SHP77 (cell line): ENCODE data around the gene CARD9.

ENCODE experiments used
- DNase-seq, 2 experiments: peaks; one replicate each; lab custom pipeline; 2025; lab: John Stamatoyannopoulos, UW

The CARD9 gene

GRCh38 chr9:136380381-136380780, 6.9 kb upstream of the CARD9 start:
- DNase-seq = no peak

- DNase-seq = no peak
These were observed 6.4 kb upstream of the CARD9 start for GRCh38 chr9:136379891-136380290.

DNA sequence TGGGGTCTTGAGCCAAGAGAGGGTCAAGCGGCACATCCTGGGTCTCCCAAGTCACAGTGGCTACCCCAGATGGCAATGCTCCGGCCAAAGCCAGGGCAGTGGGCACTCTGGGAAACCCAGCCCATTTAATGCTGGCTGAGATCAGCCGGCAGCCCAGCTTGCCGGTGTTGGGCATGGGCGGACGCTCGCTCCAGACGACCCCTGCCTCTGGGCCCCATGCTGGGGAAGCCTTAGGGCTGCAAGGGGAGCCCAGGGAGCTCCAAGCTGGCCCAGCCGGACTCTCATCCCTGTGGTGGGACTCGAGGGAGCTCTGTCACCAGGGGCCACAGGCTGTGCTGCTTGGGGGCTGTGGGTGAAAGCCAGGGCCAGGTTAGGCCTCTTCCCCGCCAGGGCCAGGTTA, 5.9 kb upstream of the CARD9 start:
- no peak for DNase-seq

DNA sequence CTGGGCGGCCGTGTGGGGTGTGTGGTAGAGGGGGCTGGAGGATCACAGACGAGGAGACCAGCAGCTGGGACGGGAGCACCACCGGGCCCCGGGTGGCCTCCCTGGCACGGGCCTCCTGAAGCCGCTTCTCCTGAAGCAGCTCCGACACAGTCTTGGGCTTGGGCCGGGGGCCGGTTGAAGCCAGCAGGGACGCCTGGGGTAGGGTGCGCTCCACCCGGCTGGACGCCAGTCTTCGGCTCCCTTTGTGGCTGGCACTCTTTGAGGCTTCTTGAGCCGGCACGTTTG, 5.5 kb upstream of the CARD9 start:
- DNase-seq = no peak

GRCh38 chr9:136378170-136379002, 4.9 kb upstream of the CARD9 start:
- no peak for DNase-seq

- DNase-seq = no peak
These were observed 4.1 kb upstream of the CARD9 start for GRCh38 chr9:136377341-136378169.

DNA sequence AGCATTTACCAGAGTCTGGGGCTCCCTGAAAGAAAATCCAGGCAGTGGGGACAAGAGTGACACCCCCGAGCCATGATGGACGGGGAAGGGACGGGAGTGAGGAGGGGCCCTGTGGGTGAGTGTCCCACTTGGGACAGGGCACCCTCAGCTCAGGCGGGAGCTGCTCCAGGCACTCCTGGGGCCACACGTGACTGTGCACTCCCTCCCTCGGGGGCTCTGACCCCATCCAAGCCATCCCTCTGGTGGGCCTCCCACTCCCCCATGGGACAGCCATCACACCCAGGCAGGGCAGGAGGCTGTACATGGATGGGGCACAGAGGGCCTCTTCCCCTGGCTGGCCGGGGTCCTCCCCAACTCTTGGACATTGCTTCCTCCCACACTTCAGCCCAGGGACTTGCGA, 3.0 kb upstream of the CARD9 start:
- no peak for DNase-seq

DNA sequence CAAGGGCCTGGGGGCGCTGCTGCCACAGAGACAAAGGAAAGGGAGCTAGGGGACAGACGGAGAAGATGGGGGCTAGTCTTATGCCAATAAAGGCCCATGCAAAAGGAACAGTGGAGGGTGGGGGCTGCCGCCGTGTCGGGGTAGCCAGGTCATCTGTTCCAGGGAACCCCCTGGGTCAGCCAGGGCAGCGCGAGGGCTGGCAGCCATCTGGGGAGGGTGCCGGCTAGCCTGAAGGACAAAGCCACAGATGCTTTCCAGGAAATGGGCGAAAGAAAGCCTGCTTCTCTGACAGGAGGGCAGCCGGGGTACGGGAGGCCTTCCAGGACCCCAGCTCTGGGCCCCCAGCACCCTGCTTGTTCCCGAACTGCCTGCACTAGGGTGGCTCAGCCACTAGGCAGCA, 1.6 kb upstream of the CARD9 start:
- no peak for DNase-seq

GRCh38 chr9:136374183-136374575, 710 bp upstream of the CARD9 start:
- DNase-seq = no peak

DNA sequence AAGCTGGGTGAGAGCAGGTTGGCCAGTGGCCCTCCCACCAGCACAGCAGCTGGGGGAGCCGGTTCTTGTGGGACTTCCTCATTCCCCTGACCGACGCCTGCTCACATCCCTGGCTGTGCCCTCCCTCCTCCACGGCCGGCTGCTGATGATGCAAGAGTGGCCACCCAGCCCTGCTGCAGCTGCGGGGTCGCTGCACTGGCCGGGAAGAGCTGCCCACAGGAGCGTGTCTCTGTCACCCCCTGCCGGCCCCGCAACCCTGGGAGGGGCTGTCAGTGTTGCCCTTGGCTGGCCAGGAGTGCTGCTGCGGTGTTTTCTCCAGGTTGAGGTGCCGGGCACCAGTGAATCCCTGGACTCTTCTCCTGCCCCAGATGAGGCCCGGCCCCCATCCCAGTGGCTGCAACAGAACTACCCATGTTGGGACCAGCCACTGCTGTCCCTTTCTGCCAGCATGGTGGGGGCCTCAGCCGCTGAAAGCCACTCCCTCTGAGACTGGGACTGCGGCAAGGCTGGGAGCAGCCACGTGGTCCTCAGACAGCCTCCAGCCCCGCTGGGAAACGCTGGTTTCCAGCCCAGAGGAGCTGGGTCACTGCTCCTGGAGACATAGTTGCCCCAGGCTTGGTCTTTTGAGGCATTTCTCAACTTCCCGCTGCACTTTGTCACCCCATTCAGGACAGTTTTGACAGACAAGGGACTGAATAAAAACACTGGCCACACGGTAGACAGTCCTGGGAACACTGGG, 739 bp downstream of the CARD9 start:
- DNase-seq = peak; percentile 67 to 79

GRCh38 chr9:136372006-136372405, 1.5 kb downstream of the CARD9 start:
- DNase-seq = no peak

GRCh38 chr9:136371533-136371880, 2.0 kb downstream of the CARD9 start:
- DNase-seq = no peak

DNA sequence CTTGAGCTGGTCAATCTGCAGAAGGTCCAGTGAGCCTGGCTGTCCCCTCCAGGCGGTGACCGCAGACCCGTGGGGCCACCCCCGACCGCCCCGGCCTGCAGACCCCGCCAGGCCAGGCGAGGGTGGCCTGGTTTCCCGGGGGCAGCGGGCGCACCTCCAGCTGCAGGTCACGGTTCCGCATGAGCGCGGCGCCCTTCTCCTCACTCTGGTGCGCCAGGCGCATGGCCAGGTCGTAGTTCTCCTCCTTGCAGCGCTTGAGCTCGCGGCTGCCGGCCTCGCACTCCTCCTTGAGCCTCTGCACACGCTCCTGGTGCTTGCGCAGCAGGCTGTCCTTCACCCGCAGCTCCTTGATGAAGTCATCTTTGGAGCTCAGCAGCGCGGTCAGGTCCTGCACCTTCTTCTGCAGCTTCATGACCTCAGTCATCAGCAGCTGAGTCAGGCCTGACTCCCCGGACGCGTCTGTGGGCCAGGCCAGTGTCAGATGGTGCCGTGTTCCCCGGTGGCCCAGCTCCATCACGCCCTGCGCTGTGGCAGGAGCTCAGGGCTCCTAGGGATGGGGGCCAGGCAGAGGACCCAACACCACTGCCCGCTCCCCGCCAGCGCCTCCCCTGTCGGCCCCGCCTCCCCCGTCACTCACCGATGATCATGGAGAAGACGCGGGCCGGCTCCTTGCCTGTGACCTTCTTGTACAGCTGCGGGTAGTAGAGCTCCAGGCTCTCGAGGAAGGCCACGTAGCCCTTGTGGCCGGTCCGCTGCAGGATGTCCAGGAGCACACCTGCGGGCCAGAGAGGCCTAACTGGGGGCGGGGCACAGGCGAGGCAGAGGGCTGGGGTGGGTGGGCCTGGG, 2.6 kb downstream of the CARD9 start:
- DNase-seq = no peak

DNA sequence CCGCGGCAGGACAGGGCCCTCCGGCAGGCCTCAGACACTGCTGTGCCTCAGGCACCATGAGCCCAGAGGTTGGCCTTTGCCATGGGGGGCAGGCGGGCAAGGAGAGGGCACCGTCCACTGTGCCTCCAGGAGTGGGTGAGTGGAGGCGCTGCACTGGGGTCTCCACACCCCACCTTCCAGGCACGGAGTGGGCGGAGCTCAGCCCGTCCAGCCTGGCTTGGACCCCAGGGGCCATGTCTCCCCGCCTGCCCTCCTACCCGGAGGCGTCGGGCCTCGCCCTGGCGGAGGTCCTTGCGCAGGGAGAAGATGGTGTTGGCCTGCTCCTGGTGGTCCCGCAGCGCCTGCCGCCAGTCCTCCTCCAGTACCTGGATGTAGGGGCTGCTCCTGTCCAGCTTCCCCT, 3.4 kb downstream of the CARD9 start:
- no peak for DNase-seq

- DNase-seq = no peak
These were observed 5.3 kb downstream of the CARD9 start for GRCh38 chr9:136368190-136368589.

DNA sequence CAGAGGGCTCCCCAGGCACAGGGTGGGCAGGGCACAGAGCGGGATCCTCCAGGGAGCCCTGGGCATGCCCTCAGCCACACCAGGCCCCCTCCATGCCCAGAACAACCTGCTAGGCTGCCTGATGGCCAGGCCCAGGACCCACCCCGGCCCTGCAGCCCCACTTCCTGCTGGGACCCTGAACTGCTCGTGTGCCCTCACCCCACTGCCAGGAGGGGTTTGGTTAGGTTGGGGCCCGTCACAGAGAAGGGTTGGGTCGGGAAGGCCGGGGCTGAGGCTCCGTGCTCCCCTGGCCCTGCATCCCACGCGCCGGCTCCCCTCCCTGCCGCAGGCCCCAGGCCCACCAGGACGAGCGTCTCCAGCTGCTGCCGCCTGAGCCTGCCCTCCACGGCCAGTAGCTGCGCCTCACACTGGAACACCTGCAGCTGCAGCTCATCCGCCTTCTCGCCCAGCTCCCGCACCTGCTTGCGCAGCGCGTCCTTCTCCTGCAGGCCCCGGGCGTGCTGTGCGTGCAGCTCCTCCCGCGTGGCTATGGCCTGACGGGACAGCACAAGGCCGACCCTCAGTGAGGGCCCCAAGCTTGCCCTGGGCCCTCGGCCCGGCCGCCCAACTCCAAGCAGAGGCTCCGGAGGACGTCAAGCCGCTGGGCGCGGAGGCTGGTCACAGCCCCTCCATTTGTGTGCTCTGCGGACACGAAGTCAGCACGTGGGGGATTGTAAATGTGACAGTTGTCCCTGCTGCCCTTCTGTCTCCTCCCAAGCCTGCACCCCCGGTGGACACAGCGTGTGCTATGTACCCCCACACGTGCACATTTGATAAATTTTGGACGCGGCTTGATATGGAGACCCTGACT, 5.9 kb downstream of the CARD9 start:
- DNase-seq = peak; percentile 62 to 80

DNA sequence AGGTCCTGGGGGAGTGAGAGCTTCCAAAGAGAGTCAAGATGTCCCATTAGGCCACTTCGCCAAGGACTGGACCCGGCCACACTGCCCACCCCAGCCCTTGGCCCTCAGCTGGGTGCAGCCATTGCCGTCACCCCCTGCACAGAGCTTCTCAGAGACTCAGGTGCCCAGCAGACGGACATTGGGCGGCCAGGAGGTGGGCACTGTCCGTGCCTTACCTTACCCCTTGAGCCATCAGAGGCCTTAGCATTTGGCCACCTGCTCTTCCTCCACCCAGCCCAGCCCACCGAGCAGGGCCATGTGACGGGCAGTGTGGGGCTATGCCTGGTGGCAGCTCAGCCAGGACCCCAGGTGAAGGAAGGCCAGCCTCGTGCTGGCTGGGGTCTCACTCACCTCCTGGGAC, 6.6 kb downstream of the CARD9 start:
- no peak for DNase-seq

GRCh38 chr9:136365775-136366222, 7.7 kb downstream of the CARD9 start:
- DNase-seq = no peak

DNA sequence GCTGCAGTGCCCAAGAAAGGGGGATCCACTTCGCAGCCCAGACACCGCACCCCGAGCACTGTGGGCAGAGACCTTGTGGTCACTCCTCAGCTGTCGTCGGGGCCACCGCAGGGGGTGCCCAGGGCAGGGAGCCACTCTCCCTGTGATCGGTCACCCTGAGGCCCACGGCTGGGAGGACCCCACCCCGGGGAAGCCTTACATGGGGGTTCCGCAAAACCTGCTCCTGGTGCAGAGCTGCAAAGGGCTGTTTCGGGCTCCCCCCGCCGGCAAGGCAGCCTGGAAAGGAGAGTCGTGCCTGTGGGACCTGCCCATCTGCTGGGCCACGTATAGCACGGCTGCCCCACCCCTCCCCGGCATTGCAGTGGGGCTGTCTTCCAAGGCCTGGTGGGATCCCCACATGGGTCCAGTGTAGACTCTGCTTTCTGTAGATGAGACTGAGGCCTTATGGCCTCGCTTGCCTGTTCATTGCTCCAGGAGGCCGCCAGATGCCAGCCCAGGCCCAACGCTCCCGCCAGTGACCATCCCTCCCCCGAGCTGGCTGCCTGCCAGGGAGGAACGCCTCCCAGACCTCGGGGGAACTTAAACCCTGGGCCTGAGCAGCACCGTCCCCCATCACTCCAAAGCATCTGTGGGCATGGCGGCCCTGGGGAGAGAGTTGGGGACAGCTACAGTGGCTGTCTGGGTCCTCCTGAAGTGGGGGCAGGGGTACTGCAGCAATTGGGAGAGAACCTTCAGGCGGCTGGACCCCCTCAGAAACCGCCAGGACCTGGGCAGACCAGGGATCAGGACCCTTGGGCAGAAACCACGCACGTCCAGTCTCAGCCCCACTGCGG, 8.3 kb downstream of the CARD9 start:
- peak in 1 of 2 experiments; percentile 28 for DNase-seq
